ENCODE measurements around the gene RXFP3. TPM values are rescaled to one million over a fixed set of nuclear protein-coding genes. Genes with fewer than 3 reads are reported as not detected.

Gene RXFP3
- total RNA-seq, 4 donors from 2014 or later, result not detected

GRCh38 chr5:33892620-33893137 is 43.5 kb upstream of the RXFP3 start:
- TF ChIP-seq CTCF (IDR thresholded peaks at IDR 0.05; ENCODE audit: low read depth), result no peak

- TF ChIP-seq CTCF (IDR thresholded peaks at IDR 0.05; ENCODE audit: low read depth), result no peak
These were observed 41.6 kb upstream of the RXFP3 start for GRCh38 chr5:33894566-33894965.

GRCh38 chr5:33901156-33901555 is 35.0 kb upstream of the RXFP3 start:
- no peak for TF ChIP-seq CTCF (IDR thresholded peaks at IDR 0.05; ENCODE audit: low read depth)

GRCh38 chr5:33903118-33903517 is 33.1 kb upstream of the RXFP3 start:
- TF ChIP-seq CTCF (IDR thresholded peaks at IDR 0.05; ENCODE audit: low read depth), result no peak

- no peak for TF ChIP-seq CTCF (IDR thresholded peaks at IDR 0.05; ENCODE audit: low read depth)
These were observed 30.8 kb upstream of the RXFP3 start for GRCh38 chr5:33905381-33905780.

- no peak for TF ChIP-seq CTCF (IDR thresholded peaks at IDR 0.05; ENCODE audit: low read depth)
These were observed 15.2 kb upstream of the RXFP3 start for GRCh38 chr5:33921002-33921401.

- no peak for TF ChIP-seq CTCF (IDR thresholded peaks at IDR 0.05; ENCODE audit: low read depth)
These were observed 10.9 kb upstream of the RXFP3 start for GRCh38 chr5:33925278-33925677.
